MCF 10A (cell line): ENCODE results near the gene SYNE3. TPM values are rescaled to one million over a fixed set of nuclear protein-coding genes. Genes with fewer than 3 reads are reported as not detected.
A peak's percentile ranks its signal among the peaks of the same experiment; 100 is the strongest.

Experiments used
- BruUV-seq: library from RNA; stranded (reverse); fragments of 400-500 nt; replicated peaks from 2 replicates; lab custom pipeline; 2021; lab: Mats Ljungman, UMichigan
- CTCF ChIA-PET: fragments of 300-600 bp; sonication (Branson Sonifier 250); formaldehyde crosslinking; extraction: SDS; loops from one replicate; lab custom pipeline; 2021; ENCODE audit warnings: antibody characterized with exemption, inconsistent platforms; lab: Yijun Ruan, JAX
- POLR2A ChIA-PET: fragments of 300-600, 350-650 bp; sonication (Branson Sonifier 250); formaldehyde crosslinking; extraction: SDS; loops from one replicate; lab custom pipeline; 2020; ENCODE audit warnings: antibody characterized with exemption, inconsistent platforms; lab: Yijun Ruan, JAX
- DNase-seq: peaks from one replicate; pipeline ENCODE4 v3.0.0-alpha.2; 2018; ENCODE audit not compliant: unreplicated experiment
- H3K27ac Mint-ChIP-seq: one replicate; pipeline ENCODE4 v1.8.0; 2022; ENCODE audit warnings: mild to moderate bottlenecking, low read depth, mixed read lengths; ENCODE audit not compliant: unreplicated experiment
- H3K27me3 Mint-ChIP-seq: one replicate; pipeline ENCODE4 v1.8.0; 2022; ENCODE audit warnings: mixed read lengths; ENCODE audit not compliant: insufficient read depth, unreplicated experiment
- H3K36me3 Mint-ChIP-seq: one replicate; pipeline ENCODE4 v1.8.0; 2022; ENCODE audit warnings: mild to moderate bottlenecking, moderate library complexity, mixed read lengths; ENCODE audit not compliant: insufficient read depth, unreplicated experiment
- H3K4me1 Mint-ChIP-seq: one replicate; pipeline ENCODE4 v1.8.0; 2022; ENCODE audit warnings: mixed read lengths; ENCODE audit not compliant: insufficient read depth, unreplicated experiment
- H3K4me3 Mint-ChIP-seq: one replicate; pipeline ENCODE4 v1.8.0; 2022; ENCODE audit warnings: mild to moderate bottlenecking, moderate library complexity, mixed read lengths; ENCODE audit not compliant: unreplicated experiment
- H3K9me3 Mint-ChIP-seq: one replicate; pipeline ENCODE4 v1.8.0; 2022; ENCODE audit warnings: mixed read lengths; ENCODE audit not compliant: unreplicated experiment
- intact Hi-C: fragments of 100-400 bp; cut with micrococcal nuclease; formaldehyde crosslinking; loops from 2 replicates; pipeline ENCODE4 v1.14.1; 2022
- total RNA-seq: library from RNA; stranded (reverse); gene quantifications from 2 replicates; pipeline ENCODE4 v1.2.3, GENCODE V29; 2022
- TF ChIP-seq, protein P1 (sequence below): fragments of 200-600 bp; IDR thresholded peaks from one replicate; pipeline ENCODE4 v1.8.0; 2022; ENCODE audit warnings: antibody characterized with exemption, mild to moderate bottlenecking; ENCODE audit not compliant: unreplicated experiment

The SYNE3 gene
- total RNA-seq, 1 experiment from 2014 or later: 9.5 TPM

DNA sequence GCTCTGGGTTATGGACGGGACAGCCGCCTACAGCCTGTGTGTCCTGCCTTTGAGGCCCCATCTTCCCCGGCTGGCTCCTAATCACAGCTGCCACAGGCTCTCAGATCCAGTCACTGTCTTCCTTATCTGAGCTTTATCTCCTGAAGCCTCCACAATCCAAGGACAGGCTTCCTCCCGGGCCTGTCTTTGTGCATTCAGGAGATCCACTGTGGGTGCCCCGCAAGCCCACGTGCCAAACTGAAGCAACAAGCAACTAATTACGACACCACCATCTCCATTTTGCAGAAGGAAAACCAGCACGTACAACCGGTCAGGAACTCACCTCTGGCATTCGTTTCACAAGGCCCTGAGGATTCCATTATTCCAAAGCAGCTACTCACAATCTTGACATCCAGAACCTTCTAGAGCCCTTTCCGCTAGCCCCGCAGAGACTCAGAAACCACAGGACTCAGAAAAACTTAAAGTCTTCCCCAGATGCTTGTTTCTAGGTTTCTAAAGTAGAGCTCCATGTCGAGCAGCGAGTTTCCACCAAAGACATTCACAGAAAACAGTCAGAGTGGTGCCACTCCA lies 14.0 kb downstream of the SYNE3 start:
- H3K4me1 Mint-ChIP-seq: peaks cover 27% of the 10 kb centered on the region
- H3K9me3 Mint-ChIP-seq: no peaks in the 10 kb centered on the region
- no peaks in the 10 kb centered on the region for H3K27me3 Mint-ChIP-seq
- no peak overlapping the region for H3K4me3 Mint-ChIP-seq
- TF ChIP-seq, protein P1, sequence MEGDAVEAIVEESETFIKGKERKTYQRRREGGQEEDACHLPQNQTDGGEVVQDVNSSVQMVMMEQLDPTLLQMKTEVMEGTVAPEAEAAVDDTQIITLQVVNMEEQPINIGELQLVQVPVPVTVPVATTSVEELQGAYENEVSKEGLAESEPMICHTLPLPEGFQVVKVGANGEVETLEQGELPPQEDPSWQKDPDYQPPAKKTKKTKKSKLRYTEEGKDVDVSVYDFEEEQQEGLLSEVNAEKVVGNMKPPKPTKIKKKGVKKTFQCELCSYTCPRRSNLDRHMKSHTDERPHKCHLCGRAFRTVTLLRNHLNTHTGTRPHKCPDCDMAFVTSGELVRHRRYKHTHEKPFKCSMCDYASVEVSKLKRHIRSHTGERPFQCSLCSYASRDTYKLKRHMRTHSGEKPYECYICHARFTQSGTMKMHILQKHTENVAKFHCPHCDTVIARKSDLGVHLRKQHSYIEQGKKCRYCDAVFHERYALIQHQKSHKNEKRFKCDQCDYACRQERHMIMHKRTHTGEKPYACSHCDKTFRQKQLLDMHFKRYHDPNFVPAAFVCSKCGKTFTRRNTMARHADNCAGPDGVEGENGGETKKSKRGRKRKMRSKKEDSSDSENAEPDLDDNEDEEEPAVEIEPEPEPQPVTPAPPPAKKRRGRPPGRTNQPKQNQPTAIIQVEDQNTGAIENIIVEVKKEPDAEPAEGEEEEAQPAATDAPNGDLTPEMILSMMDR: no peak
- no peaks in the 10 kb centered on the region for H3K36me3 Mint-ChIP-seq
- no peak overlapping the region for H3K27ac Mint-ChIP-seq
- ChIA-PET CTCF (interaction anchor here (1.0 kb wide), 2 partner anchors 19 to 60 kb away, joined by 3 read pairs; no protein-coding TSS in a partner anchor), POLR2A (interaction anchor here (0.7 kb wide), 1 partner anchor 15 kb away, joined by 3 read pairs; no protein-coding TSS in a partner anchor)
- intact Hi-C loops: no loop called here
- no TSS peak for BruUV-seq
- DNase-seq: no peak

DNA sequence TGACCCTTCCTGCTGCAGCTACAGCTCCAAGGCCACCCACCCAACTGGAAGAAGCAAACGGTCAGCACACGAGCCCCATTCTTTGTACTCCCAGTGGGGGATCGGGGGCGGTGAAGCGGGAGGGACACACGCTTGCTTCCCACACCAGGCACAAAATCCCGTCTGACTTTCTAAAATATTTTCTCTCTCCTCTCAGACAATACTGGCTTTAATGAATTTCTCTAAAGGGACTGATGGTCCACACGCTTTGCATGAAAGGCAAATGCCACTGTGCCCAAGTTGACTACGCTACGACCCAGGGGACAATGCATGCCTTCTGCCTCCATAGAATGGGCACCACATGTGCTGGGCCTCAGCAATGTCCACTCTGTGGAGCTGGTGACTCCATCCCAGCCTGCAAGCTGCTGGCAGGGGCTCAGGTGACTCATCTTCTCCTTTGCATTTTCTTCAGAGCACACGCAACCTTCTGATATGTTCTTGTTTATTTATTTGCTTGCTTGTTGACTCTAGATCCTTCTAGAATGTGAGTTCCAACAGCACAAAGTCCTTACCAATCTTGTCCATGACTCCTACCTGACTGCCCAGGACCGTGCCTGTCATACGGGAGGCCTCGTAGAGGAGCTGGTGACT lies 15.6 kb downstream of the SYNE3 start:
- Mint-ChIP-seq H3K9me3 (no peaks in the 10 kb centered on the region), H3K27me3 (no peaks in the 10 kb centered on the region), H3K4me1 (peaks cover 18% of the 10 kb centered on the region), H3K4me3 (no peak overlapping the region), H3K27ac (peak overlapping the region; percentile 11), H3K36me3 (no peaks in the 10 kb centered on the region)
- TF ChIP-seq, protein P1: no peak
- ChIA-PET POLR2A (interaction anchor here (0.7 to 1.4 kb wide), 3 partner anchors 24 to 33 kb away, joined by 3 to 8 read pairs (median 3); partner anchors contain the start of gene GLRX5), CTCF (interaction anchor here (1.1 to 3.1 kb wide), 3 partner anchors 9 to 57 kb away, joined by 4 to 11 read pairs (median 6); no protein-coding TSS in a partner anchor)
- intact Hi-C loops: no loop called here
- peak; percentile 79 for DNase-seq
- BruUV-seq: no TSS peak

DNA sequence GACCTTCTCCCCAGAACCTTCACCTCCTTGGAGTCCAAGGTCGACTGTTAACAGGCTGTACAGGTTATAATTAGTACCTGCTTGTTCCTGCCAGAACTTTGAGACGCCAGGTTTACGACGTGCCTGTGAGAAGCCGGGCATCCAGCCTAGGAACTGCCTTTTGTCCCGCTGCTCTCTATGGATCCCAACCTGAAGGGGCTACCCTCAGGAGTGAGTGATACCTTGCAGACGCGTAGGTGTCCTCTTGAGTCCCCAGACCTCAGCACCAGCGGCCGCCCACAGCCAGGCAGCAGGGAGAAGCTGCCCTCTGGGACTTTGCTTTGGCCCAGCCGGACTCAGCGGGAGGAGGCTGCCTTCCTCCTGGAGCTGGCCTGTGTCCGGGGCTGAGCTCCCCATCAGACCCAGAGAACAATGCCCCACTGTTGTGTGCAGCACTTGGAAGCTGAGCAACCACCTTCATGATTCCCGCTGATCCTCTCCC lies 16.2 kb downstream of the SYNE3 start:
- no peak overlapping the region for H3K4me3 Mint-ChIP-seq
- intact Hi-C loops: no loop called here
- BruUV-seq: no TSS peak
- no peaks in the 10 kb centered on the region for H3K36me3 Mint-ChIP-seq
- H3K4me1 Mint-ChIP-seq: peaks cover 18% of the 10 kb centered on the region
- no peak overlapping the region for H3K27ac Mint-ChIP-seq
- TF ChIP-seq, protein P1: no peak
- no peaks in the 10 kb centered on the region for H3K9me3 Mint-ChIP-seq
- H3K27me3 Mint-ChIP-seq: no peaks in the 10 kb centered on the region
- ChIA-PET CTCF (interaction anchor here (1.3 to 3.1 kb wide), 2 partner anchors 9 to 57 kb away, joined by 4 to 11 read pairs; no protein-coding TSS in a partner anchor), POLR2A (interaction anchor here (0.7 to 1.4 kb wide), 2 partner anchors 24 to 34 kb away, joined by 3 to 8 read pairs; partner anchors contain the start of gene GLRX5)
- DNase-seq: no peak

DNA sequence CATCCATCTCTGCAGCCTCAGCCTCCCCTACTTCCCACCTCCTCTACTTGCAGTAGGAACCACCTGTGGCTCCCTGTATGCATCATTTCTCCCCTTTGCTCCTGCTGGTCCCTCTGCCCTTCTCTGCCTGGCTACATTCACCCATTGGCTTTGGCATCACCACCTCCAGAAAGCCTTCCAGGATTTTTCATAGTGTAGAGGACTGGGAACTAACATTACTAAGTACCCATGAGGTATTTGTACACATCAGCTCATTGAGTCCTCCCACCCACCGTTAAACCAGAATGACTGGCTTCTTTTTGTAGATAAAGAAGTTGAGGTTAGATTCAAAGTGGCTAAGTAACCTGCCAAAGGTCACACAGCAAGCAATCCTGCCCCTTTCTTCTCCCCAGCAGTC lies 17.1 kb downstream of the SYNE3 start:
- no peak overlapping the region for H3K27ac Mint-ChIP-seq
- no peak overlapping the region for H3K4me3 Mint-ChIP-seq
- BruUV-seq: no TSS peak
- H3K27me3 Mint-ChIP-seq: no peaks in the 10 kb centered on the region
- no peaks in the 10 kb centered on the region for H3K36me3 Mint-ChIP-seq
- DNase-seq: no peak
- TF ChIP-seq, protein P1: no peak
- peaks cover 16% of the 10 kb centered on the region for H3K4me1 Mint-ChIP-seq
- ChIA-PET CTCF (interaction anchor here (0.6 to 3.1 kb wide), 2 partner anchors 25 to 56 kb away, joined by 3 to 11 read pairs; no protein-coding TSS in a partner anchor), POLR2A (no interaction called here)
- intact Hi-C loops: no loop called here
- no peaks in the 10 kb centered on the region for H3K9me3 Mint-ChIP-seq
